HCT116 (cell line): Measurements from ENCODE around the gene ARRDC5. TPM values are rescaled to one million over a fixed set of nuclear protein-coding genes. Genes with fewer than 3 reads are reported as not detected.
"Not testable (repeated sequence)": the region's sequence is repeated elsewhere in the genome, so short reads cannot be mapped to it uniquely, and the experiment has no call there.

Experiments
- ATAC-seq: fragments of 200-7000 bp; cut with Tn5 transposase; 2 replicates; pipeline ENCODE4 v1.9.1; 2020; ENCODE audit warnings: mild to moderate bottlenecking, moderate library complexity
- BruUV-seq: library from RNA; stranded (reverse); fragments of 400-500 nt; replicated peaks from 2 replicates; lab custom pipeline; 2021; lab: Mats Ljungman, UMichigan
- CTCF ChIA-PET: fragments of 300-600 bp; sonication (Branson Sonifier 250); formaldehyde crosslinking; loops from one replicate; lab custom pipeline; 2021; ENCODE audit warnings: antibody characterized with exemption; lab: Charles Lee
- POLR2A ChIA-PET: fragments of 300-600, 350-600 bp; sonication (Branson Sonifier 250); formaldehyde crosslinking; loops from one replicate; lab custom pipeline; 2021; ENCODE audit warnings: antibody characterized with exemption; lab: Charles Lee
- RAD21 ChIA-PET, 2 experiments: fragments of 300-600 bp; sonication (Branson Sonifier 250); formaldehyde crosslinking; loops; one replicate each; lab custom pipeline; 2023; ENCODE audit warnings: low total read pairs in 2 of 2; ENCODE audit not compliant: uncharacterized antibody in 2 of 2, unreplicated experiment in 2 of 2, low non-redundant PET in 1 of 2; lab: Charles Lee
- DNase-seq: peaks from one replicate; pipeline ENCODE4 v3.0.0-alpha.2; 2010; ENCODE audit warnings: low read depth, low spot score
- H2AFZ ChIP-seq: fragments of 200-600 bp; shearing (Covaris generic), sonication (generic); 2 replicates; pipeline ENCODE4 v1.6.1; 2017; ENCODE audit warnings: low read depth, mixed run types, mixed read lengths, antibody characterized with exemption, low read length; ENCODE audit not compliant: poor library complexity, severe bottlenecking
- H3K27ac ChIP-seq: 2 replicates; pipeline ENCODE4 v1.5.1; 2012; ENCODE audit warnings: low read depth, low read length
- H3K27me3 ChIP-seq: fragments of 200-600 bp; sonication (generic); 2 replicates; pipeline ENCODE4 v1.6.1; 2016; ENCODE audit warnings: mixed run types, low read length, mixed read lengths; ENCODE audit not compliant: insufficient read depth
- H3K36me3 ChIP-seq, 2 experiments: fragments of 200-500 bp in 1 of 2; fragments of 200-600 bp in 1 of 2; sonication (Bioruptor generic) in 1 of 2; sonication (generic) in 1 of 2; 2 replicates each; pipeline versions ENCODE4 v1.5.1 to v1.6.1; 2014 to 2016; ENCODE audit warnings: low read length in 2 of 2, inconsistent platforms in 1 of 2, mixed read lengths in 1 of 2, mixed run types in 1 of 2; ENCODE audit not compliant: insufficient read depth in 2 of 2, control insufficient read depth in 1 of 2
- H3K4me1 ChIP-seq, 2 experiments: fragments of 200-600 bp in 1 of 2; sonication (generic) in 1 of 2; 2 replicates each; pipeline versions ENCODE4 v1.5.1 to v1.6.1; 2012 to 2017; ENCODE audit warnings: low read length in 2 of 2, inconsistent platforms in 1 of 2, mild to moderate bottlenecking in 1 of 2, mixed read lengths in 1 of 2, mixed run types in 1 of 2, moderate library complexity in 1 of 2; ENCODE audit not compliant: insufficient read depth in 2 of 2, control insufficient read depth in 1 of 2
- H3K4me2 ChIP-seq: fragments of 200-600 bp; sonication (generic); 2 replicates; pipeline ENCODE4 v1.6.1; 2017; ENCODE audit warnings: mixed run types, low read length, mixed read lengths
- H3K4me3 ChIP-seq, 2 experiments: fragments of 200-600 bp in 1 of 2; sonication (generic) in 1 of 2; replicated peaks in 1 of 2; 2 replicates each; pipeline ENCODE4 v1.5.1; 2011 to 2016; ENCODE audit warnings: low read length in 2 of 2, control low read depth in 1 of 2, low read depth in 1 of 2, mild to moderate bottlenecking in 1 of 2, mixed read lengths in 1 of 2, mixed run types in 1 of 2
- H3K79me2 ChIP-seq: fragments of 200-600 bp; sonication (generic); 2 replicates; pipeline ENCODE4 v1.6.1; 2017; ENCODE audit warnings: mild to moderate bottlenecking, mixed run types, low read length, moderate library complexity, mixed read lengths; ENCODE audit not compliant: insufficient read depth
- H3K9ac ChIP-seq: fragments of 200-600 bp; sonication (generic); 2 replicates; pipeline ENCODE4 v1.6.1; 2016; ENCODE audit warnings: low read length, mixed read lengths
- H3K9me2 ChIP-seq: fragments of 200-600 bp; sonication (generic), shearing (Covaris generic); 2 replicates; pipeline ENCODE4 v1.6.1; 2017; ENCODE audit warnings: mixed run types, mild to moderate bottlenecking, moderate library complexity; ENCODE audit not compliant: insufficient read depth
- H3K9me3 ChIP-seq, 2 experiments: fragments of 200-500 bp in 1 of 2; fragments of 200-600 bp in 1 of 2; sonication (Bioruptor generic) in 1 of 2; sonication (generic) in 1 of 2; 2 replicates each; pipeline ENCODE4 v1.6.1; 2014 to 2017; ENCODE audit warnings: low read length in 2 of 2, mixed read lengths in 2 of 2, inconsistent platforms in 1 of 2, low read depth in 1 of 2, mild to moderate bottlenecking in 1 of 2, mixed run types in 1 of 2, moderate library complexity in 1 of 2; ENCODE audit not compliant: control insufficient read depth in 1 of 2, insufficient read depth in 1 of 2
- H4K20me1 ChIP-seq: fragments of 200-600 bp; sonication (generic), shearing (Covaris generic); 2 replicates; pipeline ENCODE4 v1.6.1; 2017; ENCODE audit warnings: mixed run types, mild to moderate bottlenecking, moderate library complexity; ENCODE audit not compliant: insufficient read depth
- ELF1 ChIP-seq: IDR thresholded peaks from 2 replicates; pipeline ENCODE4 v1.6.1; 2012; ENCODE audit warnings: low read depth, borderline replicate concordance
- JUND ChIP-seq: IDR thresholded peaks from 2 replicates; pipeline ENCODE4 v1.6.1; 2012
- SRF ChIP-seq: IDR thresholded peaks from 2 replicates; pipeline ENCODE4 v1.6.1; 2012; ENCODE audit warnings: low read depth
- ZNF274 ChIP-seq: fragments of 200-500 bp; sonication (Bioruptor generic); IDR thresholded peaks from 2 replicates; pipeline ENCODE4 v1.6.1; 2014; ENCODE audit warnings: mild to moderate bottlenecking, low read depth, low read length, inconsistent platforms
- intact Hi-C: fragments of 100-400 bp; cut with micrococcal nuclease; formaldehyde crosslinking; loops from 2 replicates; pipeline ENCODE4 v1.10.0; 2022
- total RNA-seq: library from RNA; stranded (reverse); gene quantifications from one replicate; pipeline ENCODE4 v1.2.1, GENCODE V29; 2021; ENCODE audit not compliant: unreplicated experiment
- TF ChIP-seq, protein P1 (sequence below): IDR thresholded peaks from 2 replicates; pipeline ENCODE4 v1.6.1; 2011; ENCODE audit warnings: mild to moderate bottlenecking, low read length, moderate library complexity; ENCODE audit not compliant: insufficient replicate concordance; ENCODE audit errors: extremely low read depth
- TF ChIP-seq, protein P2 (sequence below): IDR thresholded peaks from 2 replicates; pipeline ENCODE4 v1.6.1; 2012; ENCODE audit warnings: low read depth

ARRDC5 gene
- total RNA-seq, 1 experiment from 2014 or later, result not detected

DNA sequence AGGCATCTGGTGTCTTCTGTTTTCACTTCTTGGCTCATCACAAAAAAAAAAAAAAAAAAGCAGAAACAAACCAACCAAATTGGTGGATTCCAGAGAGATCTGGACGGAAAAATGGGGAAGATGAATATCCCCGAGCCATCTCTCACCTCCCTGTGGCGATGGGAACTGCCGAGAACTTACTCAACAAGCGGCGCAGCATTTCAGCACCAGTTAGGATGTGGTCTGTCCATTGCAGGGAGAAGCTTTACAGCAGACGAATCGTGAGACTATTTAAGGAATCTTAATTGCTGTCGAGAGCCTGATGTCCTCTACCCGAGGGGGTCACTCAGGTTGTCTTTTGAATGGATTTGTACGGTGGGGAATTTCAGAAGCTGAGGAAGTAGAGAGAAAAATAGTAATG is 49.0 kb upstream of the ARRDC5 start:
- H3K4me3 ChIP-seq, result no peak overlapping the region
- BruUV-seq, result no TSS peak
- ATAC-seq (no peak), DNase-seq (no peak)
- H3K36me3 ChIP-seq, result peaks cover 43 to 59% of the 10 kb centered on the region in 2 experiments
- no peaks in the 10 kb centered on the region for H3K9me2 ChIP-seq
- no peak overlapping the region for H3K27ac ChIP-seq
- ChIA-PET CTCF (no interaction called here), POLR2A (no interaction called here), RAD21 (no interaction called here)
- H3K9me3 ChIP-seq, result no peaks in the 10 kb centered on the region
- TF ChIP-seq ZNF274 (no peak), JUND (no peak), SRF (no peak), ELF1 (no peak)
- TF ChIP-seq, protein P1, sequence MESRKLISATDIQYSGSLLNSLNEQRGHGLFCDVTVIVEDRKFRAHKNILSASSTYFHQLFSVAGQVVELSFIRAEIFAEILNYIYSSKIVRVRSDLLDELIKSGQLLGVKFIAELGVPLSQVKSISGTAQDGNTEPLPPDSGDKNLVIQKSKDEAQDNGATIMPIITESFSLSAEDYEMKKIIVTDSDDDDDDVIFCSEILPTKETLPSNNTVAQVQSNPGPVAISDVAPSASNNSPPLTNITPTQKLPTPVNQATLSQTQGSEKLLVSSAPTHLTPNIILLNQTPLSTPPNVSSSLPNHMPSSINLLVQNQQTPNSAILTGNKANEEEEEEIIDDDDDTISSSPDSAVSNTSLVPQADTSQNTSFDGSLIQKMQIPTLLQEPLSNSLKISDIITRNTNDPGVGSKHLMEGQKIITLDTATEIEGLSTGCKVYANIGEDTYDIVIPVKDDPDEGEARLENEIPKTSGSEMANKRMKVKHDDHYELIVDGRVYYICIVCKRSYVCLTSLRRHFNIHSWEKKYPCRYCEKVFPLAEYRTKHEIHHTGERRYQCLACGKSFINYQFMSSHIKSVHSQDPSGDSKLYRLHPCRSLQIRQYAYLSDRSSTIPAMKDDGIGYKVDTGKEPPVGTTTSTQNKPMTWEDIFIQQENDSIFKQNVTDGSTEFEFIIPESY, result no peak
- TF ChIP-seq, protein P2, sequence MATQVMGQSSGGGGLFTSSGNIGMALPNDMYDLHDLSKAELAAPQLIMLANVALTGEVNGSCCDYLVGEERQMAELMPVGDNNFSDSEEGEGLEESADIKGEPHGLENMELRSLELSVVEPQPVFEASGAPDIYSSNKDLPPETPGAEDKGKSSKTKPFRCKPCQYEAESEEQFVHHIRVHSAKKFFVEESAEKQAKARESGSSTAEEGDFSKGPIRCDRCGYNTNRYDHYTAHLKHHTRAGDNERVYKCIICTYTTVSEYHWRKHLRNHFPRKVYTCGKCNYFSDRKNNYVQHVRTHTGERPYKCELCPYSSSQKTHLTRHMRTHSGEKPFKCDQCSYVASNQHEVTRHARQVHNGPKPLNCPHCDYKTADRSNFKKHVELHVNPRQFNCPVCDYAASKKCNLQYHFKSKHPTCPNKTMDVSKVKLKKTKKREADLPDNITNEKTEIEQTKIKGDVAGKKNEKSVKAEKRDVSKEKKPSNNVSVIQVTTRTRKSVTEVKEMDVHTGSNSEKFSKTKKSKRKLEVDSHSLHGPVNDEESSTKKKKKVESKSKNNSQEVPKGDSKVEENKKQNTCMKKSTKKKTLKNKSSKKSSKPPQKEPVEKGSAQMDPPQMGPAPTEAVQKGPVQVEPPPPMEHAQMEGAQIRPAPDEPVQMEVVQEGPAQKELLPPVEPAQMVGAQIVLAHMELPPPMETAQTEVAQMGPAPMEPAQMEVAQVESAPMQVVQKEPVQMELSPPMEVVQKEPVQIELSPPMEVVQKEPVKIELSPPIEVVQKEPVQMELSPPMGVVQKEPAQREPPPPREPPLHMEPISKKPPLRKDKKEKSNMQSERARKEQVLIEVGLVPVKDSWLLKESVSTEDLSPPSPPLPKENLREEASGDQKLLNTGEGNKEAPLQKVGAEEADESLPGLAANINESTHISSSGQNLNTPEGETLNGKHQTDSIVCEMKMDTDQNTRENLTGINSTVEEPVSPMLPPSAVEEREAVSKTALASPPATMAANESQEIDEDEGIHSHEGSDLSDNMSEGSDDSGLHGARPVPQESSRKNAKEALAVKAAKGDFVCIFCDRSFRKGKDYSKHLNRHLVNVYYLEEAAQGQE, result no peak
- no peaks in the 10 kb centered on the region for H4K20me1 ChIP-seq
- peaks cover 16% of the 10 kb centered on the region for H3K79me2 ChIP-seq
- H3K4me1 ChIP-seq, result no peaks in the 10 kb centered on the region
- H2AFZ ChIP-seq, result no peak overlapping the region
- H3K27me3 ChIP-seq, result no peaks in the 10 kb centered on the region
- no peak overlapping the region for H3K4me2 ChIP-seq
- H3K9ac ChIP-seq, result no peak overlapping the region
- intact Hi-C loops, result no loop called here

DNA sequence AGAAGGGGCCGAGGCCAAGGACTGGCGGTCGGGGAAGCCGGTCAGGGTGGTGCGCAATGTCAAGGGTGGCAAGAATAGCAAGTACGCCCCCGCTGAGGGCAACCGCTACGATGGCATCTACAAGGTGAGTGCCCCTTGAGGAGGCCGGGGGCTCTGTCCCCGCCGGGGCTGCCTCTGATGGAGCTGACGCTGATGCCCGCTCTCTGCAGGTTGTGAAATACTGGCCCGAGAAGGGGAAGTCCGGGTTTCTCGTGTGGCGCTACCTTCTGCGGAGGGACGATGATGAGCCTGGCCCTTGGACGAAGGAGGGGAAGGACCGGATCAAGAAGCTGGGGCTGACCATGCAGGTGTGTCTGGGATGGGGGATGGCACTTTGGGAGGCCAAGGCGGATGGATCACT is 48.0 kb upstream of the ARRDC5 start:
- H2AFZ ChIP-seq, H3K9ac ChIP-seq, BruUV-seq, H3K9me3 ChIP-seq, CTCF ChIA-PET, ATAC-seq, H3K4me3 ChIP-seq, H4K20me1 ChIP-seq, H3K27ac ChIP-seq, DNase-seq, intact Hi-C loops, H3K9me2 ChIP-seq, H3K4me1 ChIP-seq, RAD21 ChIA-PET, H3K4me2 ChIP-seq, H3K27me3 ChIP-seq: not testable (repeated sequence)
- H3K79me2 ChIP-seq, result peaks cover 25% of the 10 kb centered on the region
- peaks cover 48 to 60% of the 10 kb centered on the region in 2 experiments for H3K36me3 ChIP-seq
- POLR2A ChIA-PET, result interaction anchor here (0.6 kb wide), 1 partner anchor 21 kb away, joined by 6 read pairs; no protein-coding TSS in a partner anchor

DNA sequence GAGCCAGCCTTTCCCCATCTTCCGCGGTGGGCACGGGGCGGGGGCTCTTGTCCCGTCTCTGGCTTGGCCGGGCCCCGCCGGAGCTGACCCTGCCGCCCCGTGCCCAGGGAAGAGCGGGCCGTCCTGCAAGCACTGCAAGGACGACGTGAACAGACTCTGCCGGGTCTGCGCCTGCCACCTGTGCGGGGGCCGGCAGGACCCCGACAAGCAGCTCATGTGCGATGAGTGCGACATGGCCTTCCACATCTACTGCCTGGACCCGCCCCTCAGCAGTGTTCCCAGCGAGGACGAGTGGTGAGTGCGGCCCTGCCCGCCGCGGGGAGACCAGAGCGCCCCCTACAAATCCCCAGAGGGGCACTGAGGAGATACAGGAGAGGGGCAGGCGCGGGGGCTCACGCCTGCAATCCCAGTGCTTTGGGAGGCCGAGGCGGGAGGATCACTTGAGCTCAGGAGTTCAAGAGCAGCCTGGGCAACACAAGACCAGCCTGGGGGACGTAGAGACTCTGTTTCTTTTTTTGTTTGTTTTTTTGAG is 39.0 kb upstream of the ARRDC5 start:
- POLR2A ChIA-PET, result not testable (repeated sequence)

More for the DNA sequence above, 39.0 kb upstream of the ARRDC5 start:
- H3K4me1 ChIP-seq, H3K9me3 ChIP-seq, BruUV-seq, ATAC-seq, H3K9me2 ChIP-seq, H3K4me3 ChIP-seq, DNase-seq, H3K4me2 ChIP-seq, intact Hi-C loops, H3K9ac ChIP-seq, H2AFZ ChIP-seq, RAD21 ChIA-PET, H4K20me1 ChIP-seq, H3K27ac ChIP-seq, H3K27me3 ChIP-seq: not testable (repeated sequence)
- Histone ChIP-seq H3K36me3 (peaks cover 29 to 31% of the 10 kb centered on the region in 2 experiments), H3K79me2 (peaks cover 72% of the 10 kb centered on the region)
- CTCF ChIA-PET, result interaction anchor here (0.7 kb wide), 1 partner anchor 305 kb away, joined by 4 read pairs; no protein-coding TSS in a partner anchor
